A673 (cell line): ENCODE results near the gene ERGIC3. TPM values are rescaled to one million over a fixed set of nuclear protein-coding genes. Genes with fewer than 3 reads are reported as not detected.

Source experiments
- BruUV-seq: library from RNA; stranded (reverse); fragments of 400-500 nt; replicated peaks from 2 replicates; lab custom pipeline; 2021; lab: Mats Ljungman, UMichigan
- CTCF ChIA-PET: fragments of 300-600 bp; sonication (Branson Sonifier 250); formaldehyde crosslinking; loops from one replicate; lab custom pipeline; 2022; ENCODE audit warnings: antibody characterized with exemption; lab: Charles Lee
- POLR2A ChIA-PET: fragments of 300-600 bp; sonication (Branson Sonifier 250); formaldehyde crosslinking; loops from one replicate; lab custom pipeline; 2022; ENCODE audit warnings: antibody characterized with exemption; ENCODE audit not compliant: low non-redundant PET; lab: Charles Lee
- DNase-seq: peaks from one replicate; pipeline ENCODE4 v3.0.0-alpha.2; 2015; ENCODE audit warnings: low spot score
- H3K27ac ChIP-seq: fragments of 200-600 bp; sonication (generic); 2 replicates; pipeline ENCODE4 v1.5.1; 2016; ENCODE audit warnings: mixed run types, low read depth, mild to moderate bottlenecking, mixed read lengths, antibody characterized with exemption, low read length; ENCODE audit not compliant: poor library complexity, severe bottlenecking
- H3K27me3 ChIP-seq: fragments of 200-600 bp; sonication (generic); replicated peaks from 2 replicates; pipeline ENCODE4 v1.6.1; 2017; ENCODE audit warnings: mixed run types, low read depth, mild to moderate bottlenecking, mixed read lengths, antibody characterized with exemption, low read length; ENCODE audit not compliant: insufficient read depth, poor library complexity
- H3K36me3 ChIP-seq: fragments of 200-600 bp; sonication (generic); 2 replicates; pipeline ENCODE4 v1.6.1; 2016; ENCODE audit warnings: mixed run types, mild to moderate bottlenecking, mixed read lengths, antibody characterized with exemption, low read length; ENCODE audit not compliant: insufficient read depth, poor library complexity, severe bottlenecking
- H3K4me1 ChIP-seq: fragments of 200-600 bp; sonication (generic); 2 replicates; pipeline ENCODE4 v1.6.1; 2017; ENCODE audit warnings: mixed run types, mild to moderate bottlenecking, mixed read lengths, antibody characterized with exemption, low read length; ENCODE audit not compliant: insufficient read depth, poor library complexity, severe bottlenecking
- H3K4me3 ChIP-seq: fragments of 200-600 bp; sonication (generic); 2 replicates; pipeline ENCODE4 v1.5.1; 2016; ENCODE audit warnings: low read depth, mixed run types, mild to moderate bottlenecking, mixed read lengths, low read length; ENCODE audit not compliant: poor library complexity, severe bottlenecking
- H3K9me3 ChIP-seq: fragments of 200-600 bp; sonication (generic); 2 replicates; pipeline ENCODE4 v1.6.1; 2016; ENCODE audit warnings: mixed run types, low read depth, mild to moderate bottlenecking, mixed read lengths, antibody characterized with exemption, low read length; ENCODE audit not compliant: poor library complexity, severe bottlenecking
- CTCF ChIP-seq: fragments of 300-800, 200-600 bp; sonication (generic); conservative IDR thresholded peaks from 2 replicates; pipeline ENCODE4 v1.5.1; 2017; ENCODE audit warnings: low read depth, mild to moderate bottlenecking, antibody characterized with exemption, low read length, moderate library complexity, mixed read lengths
- EZH2 ChIP-seq: fragments of 200-600 bp; sonication (generic); IDR thresholded peaks from 2 replicates; pipeline ENCODE4 v1.6.1; 2017; ENCODE audit warnings: borderline replicate concordance, low read depth, mild to moderate bottlenecking, mixed read lengths, antibody characterized with exemption, low read length; ENCODE audit not compliant: poor library complexity, severe bottlenecking
- intact Hi-C: fragments of 100-400 bp; cut with micrococcal nuclease; formaldehyde crosslinking; loops from one replicate; pipeline ENCODE4 v1.10.0; 2022; ENCODE audit not compliant: unreplicated experiment
- total RNA-seq: library from RNA; stranded (reverse); gene quantifications from 2 replicates; pipeline ENCODE4 v1.2.3, GENCODE V29; 2021

Gene ERGIC3
- total RNA-seq, 1 experiment from 2014 or later = 256 TPM

DNA sequence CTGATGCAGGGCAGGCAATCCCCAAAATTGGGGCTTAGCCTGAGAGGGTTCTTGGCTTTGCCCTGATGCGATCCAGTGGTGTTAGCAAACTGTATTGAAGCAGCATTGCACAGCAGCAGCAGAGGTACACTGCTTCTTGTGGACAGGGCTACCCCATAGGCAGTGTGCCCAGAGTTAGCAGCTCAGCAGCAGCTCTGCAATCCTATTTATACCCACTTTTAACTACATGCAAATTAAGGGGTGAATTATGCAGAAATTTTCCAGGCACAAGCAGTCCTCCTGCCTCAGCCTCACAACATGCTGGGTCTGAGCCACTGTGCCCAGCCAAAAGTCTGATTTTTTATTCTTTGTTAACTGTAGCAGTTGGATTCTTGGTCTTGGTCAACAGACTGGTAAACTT lies 16.2 kb upstream of the ERGIC3 start:
- Histone ChIP-seq H3K4me1 (peaks cover 4% of the 10 kb centered on the region), H3K27me3 (no peaks in the 10 kb centered on the region), H3K36me3 (no peaks in the 10 kb centered on the region), H3K4me3 (no peak overlapping the region), H3K27ac (no peak overlapping the region), H3K9me3 (no peaks in the 10 kb centered on the region)
- intact Hi-C loops = no loop called here
- POLR2A ChIA-PET = no interaction called here
- TF ChIP-seq CTCF (no peak), EZH2 (no peak)
- peak; percentile 12 for DNase-seq
- BruUV-seq = no TSS peak
- CTCF ChIA-PET = no interaction called here

GRCh38 chr20:35527122-35527769 lies 14.6 kb upstream of the ERGIC3 start:
- peaks cover 4% of the 10 kb centered on the region for H3K4me1 ChIP-seq
- ChIA-PET POLR2A (no interaction called here), CTCF (no interaction called here)
- H3K9me3 ChIP-seq = no peaks in the 10 kb centered on the region
- no peak for TF ChIP-seq EZH2
- no peak for TF ChIP-seq CTCF
- H3K27me3 ChIP-seq = no peaks in the 10 kb centered on the region
- H3K27ac ChIP-seq = no peak overlapping the region
- no peak overlapping the region for H3K4me3 ChIP-seq
- BruUV-seq = no TSS peak
- no peak for DNase-seq
- intact Hi-C loops = no loop called here
- H3K36me3 ChIP-seq = no peaks in the 10 kb centered on the region

DNA sequence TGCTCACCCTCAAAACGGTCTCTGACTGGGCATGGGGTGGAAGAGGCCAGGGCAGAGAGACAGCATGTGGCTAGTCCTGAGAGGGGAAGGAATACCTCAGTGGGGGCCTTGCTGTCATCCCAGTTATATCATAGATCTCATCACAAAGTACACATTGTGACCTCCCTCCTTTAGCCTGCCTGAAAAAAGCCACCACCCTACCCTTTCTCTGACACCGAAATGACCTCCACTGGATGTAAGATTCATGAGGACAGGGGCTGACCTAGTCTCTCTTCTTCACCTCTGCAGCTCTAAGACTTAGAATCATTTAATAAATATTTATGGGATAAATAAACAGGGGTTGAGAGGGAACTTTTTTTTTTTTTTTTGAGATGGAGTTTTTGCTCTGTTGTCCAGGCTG lies 12.3 kb upstream of the ERGIC3 start, which contains the start of gene C20orf173:
Gene C20orf173, minus strand, starts transcription at position 101 of the 400 bp plus-strand sequence. CDS start 279 bp downstream, outside the sequence.
- H3K9me3 ChIP-seq = no peaks in the 10 kb centered on the region
- DNase-seq = no peak
- CTCF ChIA-PET = no interaction called here
- intact Hi-C loops = no loop called here
- H3K27me3 ChIP-seq = no peaks in the 10 kb centered on the region
- no TSS peak for BruUV-seq
- H3K36me3 ChIP-seq = no peaks in the 10 kb centered on the region
- no peak within 1 kb of the TSS for H3K4me3 ChIP-seq
- H3K27ac ChIP-seq = no peak within 1 kb of the TSS
- no peak for TF ChIP-seq CTCF
- no peak for TF ChIP-seq EZH2
- H3K4me1 ChIP-seq = peaks cover 4% of the 10 kb centered on the region
- POLR2A ChIA-PET = no interaction called here
